GM23248 (cell line): ENCODE measurements around the gene TMOD3. TPM values are rescaled to one million over a fixed set of nuclear protein-coding genes. Genes with fewer than 3 reads are reported as not detected.

ENCODE experiments used
- DNase-seq: peaks from one replicate; pipeline ENCODE4 v3.0.0-alpha.2; 2015
- H2AFZ ChIP-seq: fragments of 200-600 bp; sonication (generic); 2 replicates; pipeline ENCODE4 v1.6.1; 2016; ENCODE audit warnings: antibody characterized with exemption
- H3F3A ChIP-seq: fragments of 200-600 bp; sonication (generic); 2 replicates; pipeline ENCODE4 v1.6.1; 2016; ENCODE audit warnings: mild to moderate bottlenecking, antibody characterized with exemption, mixed run types; ENCODE audit not compliant: insufficient read depth
- H3K27ac ChIP-seq: fragments of 200-600 bp; sonication (generic); 2 replicates; pipeline ENCODE4 v1.5.1; 2016; ENCODE audit warnings: mild to moderate bottlenecking
- H3K27me3 ChIP-seq: fragments of 200-600 bp; sonication (generic); replicated peaks from 2 replicates; pipeline ENCODE4 v1.6.1; 2016; ENCODE audit warnings: mild to moderate bottlenecking; ENCODE audit not compliant: insufficient read depth
- H3K36me3 ChIP-seq: fragments of 200-600 bp; sonication (generic); 2 replicates; pipeline ENCODE4 v1.6.1; 2016; ENCODE audit warnings: low read depth, mild to moderate bottlenecking
- H3K4me1 ChIP-seq: fragments of 200-600 bp; sonication (generic); 2 replicates; pipeline ENCODE4 v1.6.1; 2016; ENCODE audit warnings: mild to moderate bottlenecking; ENCODE audit not compliant: insufficient read depth
- H3K4me2 ChIP-seq: fragments of 200-600 bp; sonication (generic); one replicate; pipeline ENCODE4 v1.6.1; 2016; ENCODE audit warnings: mild to moderate bottlenecking; ENCODE audit not compliant: unreplicated experiment
- H3K4me3 ChIP-seq: fragments of 200-600 bp; sonication (generic); 2 replicates; pipeline ENCODE4 v1.5.1; 2016; ENCODE audit warnings: mild to moderate bottlenecking
- H3K79me2 ChIP-seq: fragments of 200-600 bp; sonication (generic); 2 replicates; pipeline ENCODE4 v1.6.1; 2016; ENCODE audit warnings: mild to moderate bottlenecking; ENCODE audit not compliant: insufficient read depth
- H3K9ac ChIP-seq: fragments of 200-600 bp; sonication (generic); 2 replicates; pipeline ENCODE4 v1.6.1; 2016; ENCODE audit warnings: mild to moderate bottlenecking
- H3K9me2 ChIP-seq: fragments of 200-600 bp; sonication (generic); 2 replicates; pipeline ENCODE4 v1.6.1; 2016; ENCODE audit warnings: mixed run types, mild to moderate bottlenecking, moderate library complexity; ENCODE audit not compliant: insufficient read depth
- H3K9me3 ChIP-seq: fragments of 200-600 bp; sonication (generic); one replicate; pipeline ENCODE4 v1.6.1; 2017; ENCODE audit warnings: low read depth
- H4K20me1 ChIP-seq: fragments of 200-600 bp; sonication (generic); 2 replicates; pipeline ENCODE4 v1.6.0; 2016; ENCODE audit not compliant: insufficient read depth
- EZH2 ChIP-seq: fragments of 200-600 bp; sonication (generic); IDR thresholded peaks from 2 replicates; pipeline ENCODE4 v1.6.1; 2018; ENCODE audit warnings: antibody characterized with exemption, mild to moderate bottlenecking; ENCODE audit not compliant: insufficient read depth, poor library complexity, severe bottlenecking
- EZH2phosphoT487 ChIP-seq: fragments of 200-600 bp; sonication (generic); IDR thresholded peaks from 2 replicates; pipeline ENCODE4 v1.6.1; 2018; ENCODE audit warnings: antibody characterized with exemption, moderate library complexity, mild to moderate bottlenecking, low read depth; ENCODE audit not compliant: insufficient read depth
- WGBS, 2 experiments: methylation state at CpG; one replicate each; pipeline ENCODE4 v1.1.6; 2015 to 2017; ENCODE audit warnings: low lambda C conversion rate in 2 of 2, low coverage in 1 of 2; ENCODE audit errors: missing lambda C conversion rate in 2 of 2; 5-methylcytosine and 5-hydroxymethylcytosine counted together
- in situ Hi-C: fragments of 300-500 bp; cut with MboI; formaldehyde crosslinking; loops from 2 replicates; pipeline ENCODE4 v1.15.0; 2020
- polyA plus RNA-seq: library from polyadenylated mRNA; unstranded; fragments of >200 nt; fragmentation: Nextera tagmentation; extraction: Ambion mirVana; gene quantifications from 2 replicates; pipeline ENCODE4 v1.2.1, GENCODE V29; 2016
- total RNA-seq: library from RNA; depleted of rRNA; stranded (reverse); fragments of >200 nt; shearing (Covaris generic); gene quantifications from 2 replicates; pipeline ENCODE4 v1.2.3, GENCODE V29; 2014

The TMOD3 gene
- total and polyA plus RNA-seq, 2 experiments from 2014 or later, result 35.1 to 47.2 TPM

DNA sequence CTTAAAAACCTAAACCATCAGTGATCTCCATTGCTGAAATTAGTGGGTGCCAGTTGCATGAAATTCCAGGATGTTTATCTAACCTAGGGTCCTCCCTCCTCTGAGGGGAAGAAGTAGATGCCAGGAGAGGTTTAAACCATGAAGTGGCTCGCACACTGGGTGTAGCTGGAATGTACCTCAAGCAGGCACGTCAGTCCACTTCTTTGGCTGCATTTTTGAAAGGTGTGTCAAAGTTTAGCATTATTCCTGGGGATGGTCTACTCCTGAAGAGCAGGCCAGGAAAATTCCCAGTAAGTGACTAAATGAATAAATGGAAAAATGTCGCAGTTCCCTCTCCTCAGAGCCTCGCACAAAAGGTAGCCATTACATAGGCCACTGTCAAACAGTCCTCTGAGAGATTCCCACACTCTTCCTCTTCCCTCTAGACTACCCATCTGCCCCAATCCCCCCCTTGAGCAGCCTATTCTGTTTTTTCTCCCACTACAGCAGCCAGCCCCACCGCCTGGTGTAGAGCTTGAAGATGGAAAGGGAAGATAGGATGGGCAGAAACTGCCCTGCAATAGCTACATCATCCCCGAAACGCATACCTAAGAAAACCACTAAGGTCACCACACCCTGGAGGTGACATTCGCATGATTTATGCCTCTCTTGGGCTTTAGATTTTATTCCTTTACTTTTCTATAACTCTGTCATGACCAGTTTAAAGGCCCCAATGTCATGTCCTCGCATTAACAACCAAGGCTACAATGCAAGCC is 655 bp upstream of the TMOD3 start:
- Histone ChIP-seq H3K9me3 (no peaks in the 10 kb centered on the region), H3F3A (peaks cover 8% of the 10 kb centered on the region; the same call in 1 of the 2 replicates), H2AFZ (peak overlapping the region; percentile 86), H3K4me1 (peaks cover 27% of the 10 kb centered on the region; the same call in 1 of the 2 replicates), H3K4me3 (no peak overlapping the region), H3K79me2 (peaks cover 46% of the 10 kb centered on the region), H4K20me1 (peaks cover 12% of the 10 kb centered on the region; the same call in 1 of the 2 replicates), H3K27me3 (no peaks in the 10 kb centered on the region), H3K9me2 (no peaks in the 10 kb centered on the region), H3K27ac (no peak overlapping the region), H3K36me3 (no peaks in the 10 kb centered on the region), H3K4me2 (peak overlapping the region; percentile 90), H3K9ac (no peak overlapping the region)
- no peak for DNase-seq
- no peak for TF ChIP-seq EZH2phosphoT487
- TF ChIP-seq EZH2, result no peak
- in situ Hi-C loops, result no loop called here
- WGBS, 2 experiments, result 71 to 76% methylated on average over 9 of the region's 9 CpGs

DNA sequence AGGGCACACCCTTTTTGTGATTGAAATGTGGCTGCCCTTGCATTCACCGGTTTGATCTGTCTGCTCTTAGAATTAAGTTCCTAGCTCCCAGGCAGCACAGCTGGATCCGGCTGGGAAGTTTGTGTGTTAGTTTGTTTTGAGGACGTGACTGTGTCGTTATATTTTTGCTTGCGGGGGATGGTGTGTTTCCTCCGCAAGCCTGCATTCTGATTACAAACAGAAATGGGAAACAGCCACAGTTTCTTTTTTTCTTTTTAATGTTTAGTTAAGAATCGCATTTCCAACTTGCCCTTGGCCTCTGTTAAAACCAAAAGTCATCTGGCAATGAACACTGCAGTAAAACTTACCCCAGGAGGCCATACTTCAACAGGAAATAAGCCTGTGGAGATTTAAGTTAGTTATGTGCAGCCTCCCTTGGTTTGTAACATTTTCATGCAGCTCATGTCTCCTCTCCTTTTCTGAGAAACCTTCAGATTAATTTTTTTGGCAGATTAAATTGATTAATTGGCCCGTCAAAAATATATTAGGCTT is 888 bp downstream of the TMOD3 start:
- H3K4me2 ChIP-seq, result peak overlapping the region; percentile 90
- no peak for DNase-seq
- H3K27ac ChIP-seq, result peak overlapping the region; percentile 79
- TF ChIP-seq EZH2 (no peak), EZH2phosphoT487 (no peak)
- in situ Hi-C loops, result no loop called here
- peak overlapping the region; percentile 88 for H3K9ac ChIP-seq
- H3K4me3 ChIP-seq, result peak overlapping the region; percentile 82
- peaks cover 62% of the 10 kb centered on the region for H3K79me2 ChIP-seq
- H3K9me3 ChIP-seq, result no peaks in the 10 kb centered on the region
- peak overlapping the region; percentile 86 for H2AFZ ChIP-seq
- no peaks in the 10 kb centered on the region for H3K36me3 ChIP-seq
- peaks cover 30% of the 10 kb centered on the region; the same call in 1 of the 2 replicates for H3K4me1 ChIP-seq
- no peaks in the 10 kb centered on the region for H3K27me3 ChIP-seq
- H4K20me1 ChIP-seq, result peaks cover 15% of the 10 kb centered on the region; the same call in 1 of the 2 replicates
- no peaks in the 10 kb centered on the region for H3K9me2 ChIP-seq
- WGBS, 2 experiments, result 1% methylated on average over 8 of the region's 8 CpGs
- peaks cover 10% of the 10 kb centered on the region; the same call in 1 of the 2 replicates for H3F3A ChIP-seq

DNA sequence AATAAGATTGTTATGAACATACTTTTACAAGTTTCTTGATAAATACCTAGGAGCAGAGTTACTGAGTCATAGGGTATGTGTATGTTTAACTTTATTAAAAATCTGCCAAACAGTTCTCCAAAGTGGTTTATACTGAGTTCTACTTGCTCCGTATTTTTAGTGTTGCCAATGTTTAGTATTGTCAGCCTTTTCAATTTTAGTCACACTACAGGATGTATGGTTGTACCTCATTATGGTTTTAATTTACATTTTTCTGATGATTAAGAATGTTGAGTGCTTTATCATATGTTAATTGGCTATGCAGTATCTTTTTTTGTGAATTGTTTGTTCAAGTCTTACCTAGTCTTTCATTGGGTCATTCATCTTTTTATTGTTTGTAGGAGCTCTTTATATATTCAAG is 4.3 kb downstream of the TMOD3 start:
- Histone ChIP-seq H3K9me2 (no peaks in the 10 kb centered on the region), H3K79me2 (peaks cover 96% of the 10 kb centered on the region), H3F3A (peaks cover 10% of the 10 kb centered on the region; the same call in 1 of the 2 replicates), H3K27me3 (no peaks in the 10 kb centered on the region), H3K4me1 (peaks cover 39% of the 10 kb centered on the region), H3K9ac (no peak overlapping the region), H3K9me3 (no peaks in the 10 kb centered on the region), H3K4me2 (peak overlapping the region; percentile 5), H3K27ac (no peak overlapping the region), H3K4me3 (no peak overlapping the region), H3K36me3 (no peaks in the 10 kb centered on the region), H2AFZ (no peak overlapping the region), H4K20me1 (peaks cover 21% of the 10 kb centered on the region; the same call in 1 of the 2 replicates)
- 86 to 92% methylated on average over 1 of the region's 1 CpG for WGBS, 2 experiments
- DNase-seq, result no peak
- TF ChIP-seq EZH2 (no peak), EZH2phosphoT487 (no peak)
- in situ Hi-C loops, result no loop called here

DNA sequence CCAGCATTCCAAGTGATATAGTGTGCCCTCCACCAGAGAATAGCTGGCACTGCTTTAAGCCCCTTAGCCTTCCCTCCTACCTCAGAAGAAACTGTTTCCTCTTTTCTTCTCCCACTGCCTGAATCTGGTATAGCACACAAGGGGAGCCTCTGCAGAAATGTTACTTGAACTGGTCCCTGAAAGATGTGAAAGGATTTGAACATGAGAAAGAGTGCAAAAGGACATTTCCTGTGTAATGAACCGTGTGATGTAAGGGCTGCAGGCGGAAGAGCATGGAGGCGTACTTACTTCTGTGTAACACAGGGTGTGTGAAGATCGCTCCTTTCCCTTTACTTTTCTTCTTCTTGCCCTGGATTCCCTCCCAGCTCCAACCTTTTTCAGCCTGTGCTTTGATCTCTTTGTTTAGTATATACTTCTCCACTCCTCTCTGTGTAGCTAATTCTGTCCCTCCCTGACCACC is 8.4 kb downstream of the TMOD3 start:
- Histone ChIP-seq H3K36me3 (no peaks in the 10 kb centered on the region), H3K4me3 (no peak overlapping the region), H3K27ac (no peak overlapping the region), H3K4me2 (no peak overlapping the region), H3K79me2 (peaks cover 100% of the 10 kb centered on the region), H3K9ac (no peak overlapping the region), H4K20me1 (peaks cover 21% of the 10 kb centered on the region), H3F3A (peaks cover 31% of the 10 kb centered on the region), H3K27me3 (no peaks in the 10 kb centered on the region), H3K9me3 (no peaks in the 10 kb centered on the region), H2AFZ (no peak overlapping the region), H3K4me1 (peaks cover 43% of the 10 kb centered on the region), H3K9me2 (no peaks in the 10 kb centered on the region)
- in situ Hi-C loops, result no loop called here
- WGBS, 2 experiments, result 78 to 83% methylated on average over 4 of the region's 4 CpGs
- DNase-seq, result no peak
- TF ChIP-seq EZH2phosphoT487 (no peak), EZH2 (no peak)
